ENCODE results near the gene MAD1L1. TPM values are rescaled to one million over a fixed set of nuclear protein-coding genes. Genes with fewer than 3 reads are reported as not detected.

Gene MAD1L1
- total RNA-seq, 1 experiment from 2014 or later: 46.7 TPM

GRCh38 chr7:2209961-2210323 is 22.8 kb downstream of the MAD1L1 start:
- H3K27ac ChIP-seq (ENCODE audit: low read depth, low read length, poor library complexity, severe bottlenecking): no peak overlapping the region
- TF ChIP-seq CTCF (conservative IDR thresholded peaks at IDR 0.05; ENCODE audit: low read depth, low read length): no peak
- TF ChIP-seq EZH2 (IDR thresholded peaks at IDR 0.05; ENCODE audit: borderline replicate concordance, low read depth, low read length, poor library complexity, severe bottlenecking): no peak
- H3K4me1 ChIP-seq (ENCODE audit: insufficient read depth, low read length, poor library complexity, severe bottlenecking): no peaks in the 10 kb centered on the region
- no peaks in the 10 kb centered on the region for H3K9me3 ChIP-seq (ENCODE audit: low read depth, low read length, poor library complexity, severe bottlenecking)
- no peaks in the 10 kb centered on the region for H3K27me3 ChIP-seq (replicated peaks; ENCODE audit: insufficient read depth, low read depth, low read length, poor library complexity)
- no TSS peak for BruUV-seq (replicated peaks)
- no peak for DNase-seq (ENCODE audit: low spot score)
- POLR2A ChIA-PET (ENCODE audit: low non-redundant PET): no interaction called here
- H3K4me3 ChIP-seq (ENCODE audit: low read depth, low read length, poor library complexity, severe bottlenecking): no peak overlapping the region
- peaks cover 26% of the 10 kb centered on the region for H3K36me3 ChIP-seq (ENCODE audit: insufficient read depth, low read length, poor library complexity, severe bottlenecking)
- CTCF ChIA-PET: interaction anchor here (0.9 kb wide), 1 partner anchor 12 kb away, joined by 4 read pairs; no protein-coding TSS in a partner anchor
- intact Hi-C loops (cut with micrococcal nuclease; ENCODE audit: unreplicated experiment): loop anchor here (5.0 to 10.0 kb wide), 2 partner anchors 545 to 633 kb away; no protein-coding TSS in a partner anchor

- DNase-seq (ENCODE audit: low spot score): peak; percentile 69
- intact Hi-C loops (cut with micrococcal nuclease; ENCODE audit: unreplicated experiment): loop anchor here (5.0 to 10.0 kb wide), 2 partner anchors 545 to 632 kb away; no protein-coding TSS in a partner anchor
Measured at GRCh38 chr7:2209146-2209960, 23.4 kb downstream of the MAD1L1 start.

GRCh38 chr7:2208712-2209111 is 24.0 kb downstream of the MAD1L1 start:
- H3K27ac ChIP-seq (ENCODE audit: low read depth, low read length, poor library complexity, severe bottlenecking): no peak overlapping the region
- no peaks in the 10 kb centered on the region for H3K9me3 ChIP-seq (ENCODE audit: low read depth, low read length, poor library complexity, severe bottlenecking)
- no peak for TF ChIP-seq EZH2 (IDR thresholded peaks at IDR 0.05; ENCODE audit: borderline replicate concordance, low read depth, low read length, poor library complexity, severe bottlenecking)
- TF ChIP-seq CTCF (conservative IDR thresholded peaks at IDR 0.05; ENCODE audit: low read depth, low read length): no peak
- no TSS peak for BruUV-seq (replicated peaks)
- H3K4me3 ChIP-seq (ENCODE audit: low read depth, low read length, poor library complexity, severe bottlenecking): no peak overlapping the region
- ChIA-PET POLR2A (ENCODE audit: low non-redundant PET) (no interaction called here), CTCF (no interaction called here)
- peaks cover 26% of the 10 kb centered on the region for H3K36me3 ChIP-seq (ENCODE audit: insufficient read depth, low read length, poor library complexity, severe bottlenecking)
- no peaks in the 10 kb centered on the region for H3K27me3 ChIP-seq (replicated peaks; ENCODE audit: insufficient read depth, low read depth, low read length, poor library complexity)
- intact Hi-C loops (cut with micrococcal nuclease; ENCODE audit: unreplicated experiment): loop anchor here (5.0 to 10.0 kb wide), 2 partner anchors 544 to 631 kb away; no protein-coding TSS in a partner anchor
- H3K4me1 ChIP-seq (ENCODE audit: insufficient read depth, low read length, poor library complexity, severe bottlenecking): peaks cover 3% of the 10 kb centered on the region
- DNase-seq (ENCODE audit: low spot score): no peak

More at GRCh38 chr7:2209146-2209960, 23.4 kb downstream of the MAD1L1 start:
- BruUV-seq (replicated peaks): no TSS peak
- TF ChIP-seq EZH2 (IDR thresholded peaks at IDR 0.05; ENCODE audit: borderline replicate concordance, low read depth, low read length, poor library complexity, severe bottlenecking) (no peak), CTCF (conservative IDR thresholded peaks at IDR 0.05; ENCODE audit: low read depth, low read length) (peak; percentile 79)
- Histone ChIP-seq H3K9me3 (ENCODE audit: low read depth, low read length, poor library complexity, severe bottlenecking) (no peaks in the 10 kb centered on the region), H3K27me3 (replicated peaks; ENCODE audit: insufficient read depth, low read depth, low read length, poor library complexity) (no peaks in the 10 kb centered on the region), H3K4me1 (ENCODE audit: insufficient read depth, low read length, poor library complexity, severe bottlenecking) (no peaks in the 10 kb centered on the region), H3K4me3 (ENCODE audit: low read depth, low read length, poor library complexity, severe bottlenecking) (no peak overlapping the region), H3K36me3 (ENCODE audit: insufficient read depth, low read length, poor library complexity, severe bottlenecking) (peaks cover 26% of the 10 kb centered on the region), H3K27ac (ENCODE audit: low read depth, low read length, poor library complexity, severe bottlenecking) (no peak overlapping the region)
- ChIA-PET POLR2A (ENCODE audit: low non-redundant PET) (no interaction called here), CTCF (interaction anchor here (0.7 to 0.9 kb wide), 2 partner anchors 12 to 139 kb away, joined by 4 to 6 read pairs; no protein-coding TSS in a partner anchor)
